Stimulated activated CD4-positive, alpha-beta T cell treated with anti-CD3 and anti-CD28 coated beads, Interleukin-2, amount 100 ng/mL, for 48 hours (primary cell): ENCODE measurements around the gene DTNBP1.

Experiments
- DNase-seq, 2 donors: peaks; one replicate each; pipeline ENCODE4 v3.0.0-alpha.2; 2020

The DTNBP1 gene

DNA sequence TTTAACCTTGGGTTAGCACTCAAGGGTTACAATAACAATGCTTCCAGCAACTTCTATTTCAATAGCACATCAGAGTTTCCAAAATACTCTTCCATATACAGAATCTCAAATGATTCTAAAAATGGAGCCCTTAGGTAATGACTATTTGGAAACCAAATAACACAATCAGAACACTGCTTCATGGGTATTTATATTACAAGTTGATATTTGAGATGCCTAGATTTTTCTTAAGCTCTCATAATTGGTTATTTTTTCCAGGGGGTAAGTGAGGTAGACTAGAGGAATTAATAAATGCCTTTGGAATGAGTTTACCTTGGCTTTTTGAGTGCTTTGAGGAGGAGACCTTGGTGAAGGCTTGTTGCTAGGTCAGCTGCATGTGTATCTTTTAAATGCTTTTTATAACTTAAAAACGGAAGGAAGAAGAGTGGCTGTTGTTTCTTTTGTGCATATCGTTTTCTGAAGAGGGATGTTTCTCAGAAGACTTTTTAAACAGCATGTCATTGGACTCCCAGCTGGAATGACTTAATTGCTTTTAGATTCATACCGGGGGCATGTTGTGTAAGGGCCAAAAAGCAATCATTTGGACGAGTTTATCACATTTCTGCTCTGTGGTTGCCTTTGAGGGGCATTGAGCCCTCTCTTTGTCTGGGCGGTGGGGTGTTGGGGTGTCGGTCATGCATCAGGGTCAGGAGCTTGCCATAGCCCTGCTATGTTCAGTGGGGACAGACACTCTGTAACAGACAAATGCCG, 186.0 kb downstream of the DTNBP1 start:
- no peak for DNase-seq

DNA sequence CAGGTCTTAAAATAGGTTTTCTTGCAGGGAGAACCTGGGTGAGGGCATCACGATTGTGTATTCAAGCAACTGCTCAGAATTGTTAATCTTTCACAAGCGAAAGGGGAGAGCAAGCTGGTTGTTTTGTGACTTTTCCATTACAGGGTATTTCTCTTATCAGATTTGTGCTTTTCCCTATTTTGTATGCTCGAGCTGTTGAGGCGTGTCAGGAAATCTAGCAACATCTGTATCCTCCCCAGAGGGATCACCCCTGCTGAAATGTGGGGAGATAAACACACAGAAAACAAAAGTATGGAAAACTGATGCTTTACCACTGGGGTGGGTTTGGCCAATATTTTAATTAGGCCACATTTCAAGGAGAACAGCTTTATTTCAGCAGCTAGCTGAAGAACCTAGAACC, 187.0 kb downstream of the DTNBP1 start:
- DNase-seq: no peak

DNA sequence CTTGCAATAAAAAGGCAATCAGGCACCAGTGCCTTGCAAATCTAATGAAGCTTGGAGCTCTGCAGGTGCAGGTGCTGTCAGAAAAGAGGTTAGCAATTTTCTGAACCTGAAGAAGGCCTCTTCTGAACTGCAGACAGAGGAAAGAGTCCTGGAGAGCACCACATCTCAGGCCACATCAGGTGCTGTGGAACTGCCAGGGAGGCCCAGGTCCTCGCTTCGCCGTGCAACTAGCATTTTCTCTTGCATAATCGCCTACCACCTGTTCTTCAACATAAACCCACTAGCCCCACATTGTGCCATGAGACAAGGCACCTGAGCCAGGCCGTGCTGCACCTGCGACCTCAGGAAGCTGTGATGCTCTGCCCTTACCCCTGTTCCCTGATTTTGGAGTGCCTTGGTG, 187.6 kb downstream of the DTNBP1 start:
- no peak for DNase-seq

DNA sequence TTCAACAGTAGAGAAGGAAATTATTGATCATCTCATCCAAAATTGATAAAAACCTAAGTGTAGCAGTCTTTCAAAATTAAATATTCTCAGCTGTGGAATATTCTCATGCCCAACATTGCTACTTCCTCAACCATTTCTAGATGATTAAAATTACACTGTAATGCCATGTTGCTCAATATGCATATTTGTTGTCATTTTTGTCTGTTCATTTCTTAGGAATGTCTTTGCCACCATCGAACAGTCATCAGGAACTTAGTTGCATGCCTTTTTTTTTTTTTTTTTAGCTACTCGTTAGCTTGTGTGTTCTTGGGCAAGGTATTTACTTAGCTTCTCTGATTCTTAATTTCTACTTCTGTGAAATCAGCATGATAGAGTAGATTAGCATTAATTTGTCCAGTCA, 188.6 kb downstream of the DTNBP1 start:
- DNase-seq: no peak

DNA sequence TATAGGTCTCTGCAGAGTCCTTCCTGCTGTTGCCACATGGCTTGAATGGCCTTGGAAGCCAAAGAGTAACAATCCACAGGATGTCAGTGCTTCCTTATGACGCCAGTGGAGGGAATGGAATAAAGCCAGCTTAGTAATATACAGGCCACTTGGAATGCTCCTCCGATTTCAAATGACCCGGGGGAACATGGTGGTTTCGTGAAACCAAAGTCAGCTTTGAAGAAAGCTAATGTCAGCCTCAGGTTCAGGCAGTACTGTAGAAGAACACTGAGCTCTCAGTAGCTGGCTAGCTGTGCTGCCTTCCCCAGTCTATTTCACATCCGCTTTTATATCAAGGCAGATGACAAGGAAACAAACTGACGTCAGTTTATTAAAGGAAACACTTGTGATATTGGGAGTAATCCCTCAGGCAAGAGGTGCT, 189.1 kb downstream of the DTNBP1 start:
- no peak for DNase-seq

DNA sequence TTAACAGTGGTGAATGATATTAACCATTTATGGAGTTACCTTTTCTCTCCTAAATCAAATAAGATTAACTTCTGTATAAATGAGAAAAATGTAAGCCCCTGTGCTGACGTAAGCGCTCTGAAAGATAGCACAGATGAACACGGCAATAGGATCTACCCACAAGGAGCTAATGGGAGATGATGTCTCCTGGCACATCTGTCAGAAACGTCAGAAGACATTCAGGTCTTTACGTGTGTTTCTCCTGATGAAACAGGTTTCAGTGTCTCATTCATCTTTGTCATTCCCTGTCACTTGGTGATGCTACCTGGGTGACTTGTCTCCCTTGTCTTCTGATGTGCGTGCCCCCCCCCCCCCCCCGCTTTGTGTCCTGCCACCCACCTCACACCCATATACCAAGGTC, 189.7 kb downstream of the DTNBP1 start:
- DNase-seq: no peak
